Endothelial cell of umbilical vein (primary cell): Measurements from ENCODE around the gene NANOS2. TPM values are rescaled to one million over a fixed set of nuclear protein-coding genes. Genes with fewer than 3 reads are reported as not detected.

Source experiments
- BruUV-seq: library from RNA; stranded (reverse); fragments of 400-500 nt; replicated peaks from 2 replicates; lab custom pipeline; 2021; lab: Mats Ljungman, UMichigan
- CTCF ChIA-PET: fragments of 300-600, 350-600 bp; sonication (Branson Sonifier 250); formaldehyde crosslinking; loops from one replicate; lab custom pipeline; 2021; ENCODE audit warnings: antibody characterized with exemption, inconsistent platforms; lab: Charles Lee
- POLR2A ChIA-PET: fragments of 300-600, 350-600 bp; sonication (Branson Sonifier 250); formaldehyde crosslinking; loops from one replicate; lab custom pipeline; 2021; ENCODE audit warnings: antibody characterized with exemption, inconsistent platforms; lab: Charles Lee
- DNase-seq: peaks from one replicate; pipeline ENCODE4 v3.0.0-alpha.2; 2011; ENCODE audit warnings: low read depth, low spot score
- FAIRE-seq: peaks from 2 replicates; lab custom pipeline; 2011; peaks lifted over from hg19 to GRCh38; lab: Jason Lieb, UNC
- H2AFZ ChIP-seq: 2 replicates; pipeline ENCODE4 v1.6.0; 2012; ENCODE audit warnings: low read depth, low read length, control low read depth, inconsistent platforms
- H3K27ac ChIP-seq: 2 replicates; pipeline ENCODE4 v1.5.1; 2011; ENCODE audit warnings: low read depth, mild to moderate bottlenecking, control low read depth, low read length, moderate library complexity; ENCODE audit not compliant: insufficient read depth
- H3K27me3 ChIP-seq, 2 experiments: 2 replicates each; pipeline versions ENCODE4 v1.6.0 to v1.6.1; 2011; ENCODE audit warnings: low read length in 2 of 2, mixed read lengths in 1 of 2; ENCODE audit not compliant: control insufficient read depth in 2 of 2, insufficient read depth in 2 of 2
- H3K36me3 ChIP-seq, 2 experiments: 2 replicates in 1 of 2; 3 replicates in 1 of 2; pipeline ENCODE4 v1.5.1; 2011; ENCODE audit warnings: low read length in 2 of 2, mild to moderate bottlenecking in 1 of 2, moderate library complexity in 1 of 2; ENCODE audit not compliant: control insufficient read depth in 2 of 2, insufficient read depth in 2 of 2; ENCODE audit errors: extremely low read depth in 1 of 2
- H3K4me1 ChIP-seq: 3 replicates; pipeline ENCODE4 v1.5.1; 2011; ENCODE audit warnings: mild to moderate bottlenecking, low read length; ENCODE audit not compliant: control insufficient read depth, insufficient read depth; ENCODE audit errors: extremely low read depth
- H3K4me2 ChIP-seq: 2 replicates; pipeline ENCODE4 v1.6.1; 2011; ENCODE audit warnings: low read length, control low read depth, mixed read lengths; ENCODE audit not compliant: insufficient read depth
- H3K4me3 ChIP-seq, 3 experiments: fragments of 200-600 bp in 1 of 3; sonication (generic), shearing (Covaris generic) in 1 of 3; replicated peaks in 1 of 3; 2 replicates each; pipeline ENCODE4 v1.5.1; 2011 to 2016; ENCODE audit warnings: control low read depth in 3 of 3, low read length in 3 of 3, mild to moderate bottlenecking in 2 of 3, inconsistent platforms in 1 of 3, low read depth in 1 of 3, moderate library complexity in 1 of 3; ENCODE audit not compliant: insufficient read depth in 1 of 3
- H3K79me2 ChIP-seq: 2 replicates; pipeline ENCODE4 v1.6.0; 2012; ENCODE audit warnings: low read length, inconsistent platforms; ENCODE audit not compliant: control insufficient read depth, insufficient read depth
- H3K9ac ChIP-seq: replicated peaks from 2 replicates; pipeline ENCODE3; 2011; ENCODE audit warnings: low read length, control low read depth; ENCODE audit not compliant: insufficient read depth; ENCODE audit errors: extremely low read depth
- H3K9me1 ChIP-seq: replicated peaks from 3 replicates; pipeline ENCODE4 v1.6.0; 2011; ENCODE audit warnings: mild to moderate bottlenecking, low read length; ENCODE audit not compliant: control insufficient read depth, insufficient read depth; ENCODE audit errors: extremely low read depth
- H3K9me3 ChIP-seq: replicated peaks from 2 replicates; pipeline ENCODE4 v1.5.1; 2012; ENCODE audit warnings: low read length, inconsistent platforms; ENCODE audit not compliant: control insufficient read depth, insufficient read depth
- H4K20me1 ChIP-seq: replicated peaks from 2 replicates; pipeline ENCODE3; 2011; ENCODE audit warnings: mild to moderate bottlenecking, low read length; ENCODE audit not compliant: control insufficient read depth, insufficient read depth; ENCODE audit errors: extremely low read depth
- EZH2 ChIP-seq: IDR thresholded peaks from 2 replicates; pipeline ENCODE4 v1.6.1; 2012; ENCODE audit warnings: borderline replicate concordance, low read depth, mild to moderate bottlenecking, moderate library complexity, low read length, inconsistent platforms; ENCODE audit not compliant: severe bottlenecking
- FOS ChIP-seq: IDR thresholded peaks from 2 replicates; pipeline ENCODE4 v1.6.1; 2011; ENCODE audit warnings: mild to moderate bottlenecking, low read length, moderate library complexity, borderline replicate concordance; ENCODE audit not compliant: insufficient read depth
- GATA2 ChIP-seq: IDR thresholded peaks from 2 replicates; pipeline ENCODE4 v1.7.0; 2011; ENCODE audit warnings: low read depth, mild to moderate bottlenecking, moderate library complexity, mixed read lengths, low read length; ENCODE audit not compliant: insufficient read length, insufficient read depth
- JUN ChIP-seq: IDR thresholded peaks from 2 replicates; pipeline ENCODE4 v1.6.1; 2011; ENCODE audit warnings: borderline replicate concordance, low read depth; ENCODE audit not compliant: insufficient read length, insufficient read depth
- MYC ChIP-seq: IDR thresholded peaks from one replicate; pipeline ENCODE4 v1.6.1; 2011; ENCODE audit warnings: mild to moderate bottlenecking, low read depth, low read length
- POLR2A ChIP-seq: IDR thresholded peaks from 2 replicates; pipeline ENCODE4 v1.6.1; 2012; ENCODE audit warnings: low read depth, mild to moderate bottlenecking, control low read depth, low read length
- POLR2AphosphoS5 ChIP-seq: IDR thresholded peaks from 2 replicates; pipeline ENCODE4 v1.6.1; 2012; ENCODE audit warnings: low read depth, mild to moderate bottlenecking, control low read depth, low read length, moderate library complexity; ENCODE audit not compliant: insufficient read depth
- dilution Hi-C: fragments of 300-500 bp; cut with MboI; formaldehyde crosslinking; loops from one replicate; pipeline ENCODE4 v1.15.0; 2019; ENCODE audit warnings: low sequenced_read_pairs; ENCODE audit not compliant: extremely low pct_ligation_motif_present
- intact Hi-C: fragments of 100-400 bp; cut with micrococcal nuclease; formaldehyde crosslinking; loops from one replicate; pipeline ENCODE4 v1.10.0; 2022
- polyA plus RNA-seq, 4 experiments: library from polyadenylated mRNA; depleted of rRNA in 3 of 4; stranded (reverse) in 3 of 4; unstranded in 1 of 4; fragments of >200 nt; gene quantifications; 2 replicates each; pipeline versions ENCODE4 v1.2.1 to v1.2.3, GENCODE V29; 2011 to 2012; ENCODE audit warnings: missing spikeins in 1 of 4
- total RNA-seq: library from RNA; stranded (reverse); gene quantifications from 2 replicates; pipeline ENCODE4 v1.2.3, GENCODE V29; 2021
- TF ChIP-seq, protein P1 (sequence below): IDR thresholded peaks from 2 replicates; pipeline ENCODE4 v1.6.1; 2011; ENCODE audit not compliant: insufficient read depth, insufficient read length
- TF ChIP-seq, protein P2 (sequence below), 2 donors: IDR thresholded peaks; 1 replicate in 1 of 2; 2 replicates in 1 of 2; pipeline ENCODE4 v1.5.1; 2011; ENCODE audit warnings: low read length in 2 of 2, mild to moderate bottlenecking in 2 of 2, moderate library complexity in 2 of 2, control low read depth in 1 of 2, inconsistent platforms in 1 of 2, low read depth in 1 of 2; ENCODE audit not compliant: insufficient read depth in 1 of 2; ENCODE audit errors: extremely low read depth in 1 of 2

Gene NANOS2
- total and polyA plus RNA-seq, 2 donors (not counting 3 experiments of a cell fraction or from before 2014, with no cell fraction given), result not detected

- FAIRE-seq, result no peak
These were observed 45.0 kb upstream of the NANOS2 start for GRCh38 chr19:45959517-45960025.

More at GRCh38 chr19:45959517-45960025, 45.0 kb upstream of the NANOS2 start:
- Histone ChIP-seq H3K9ac (no peak overlapping the region), H3K4me1 (peaks cover 36% of the 10 kb centered on the region), H3K9me3 (no peaks in the 10 kb centered on the region), H2AFZ (peak overlapping the region; percentile 5), H3K9me1 (no peaks in the 10 kb centered on the region), H3K4me2 (no peak overlapping the region), H4K20me1 (no peaks in the 10 kb centered on the region), H3K36me3 (peaks cover 0 to 8% of the 10 kb centered on the region in 2 experiments), H3K79me2 (no peaks in the 10 kb centered on the region), H3K4me3 (no peak overlapping the region), H3K27ac (peak overlapping the region; percentile 19), H3K27me3 (no peaks in the 10 kb centered on the region)
- dilution Hi-C loops (no loop called here), intact Hi-C loops (no loop called here)
- DNase-seq, result no peak
- TF ChIP-seq JUN (no peak), GATA2 (no peak), POLR2AphosphoS5 (no peak), MYC (no peak), POLR2A (no peak), FOS (no peak), EZH2 (no peak)
- TF ChIP-seq, protein P1, sequence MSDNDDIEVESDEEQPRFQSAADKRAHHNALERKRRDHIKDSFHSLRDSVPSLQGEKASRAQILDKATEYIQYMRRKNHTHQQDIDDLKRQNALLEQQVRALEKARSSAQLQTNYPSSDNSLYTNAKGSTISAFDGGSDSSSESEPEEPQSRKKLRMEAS, result no peak
- TF ChIP-seq, protein P2, sequence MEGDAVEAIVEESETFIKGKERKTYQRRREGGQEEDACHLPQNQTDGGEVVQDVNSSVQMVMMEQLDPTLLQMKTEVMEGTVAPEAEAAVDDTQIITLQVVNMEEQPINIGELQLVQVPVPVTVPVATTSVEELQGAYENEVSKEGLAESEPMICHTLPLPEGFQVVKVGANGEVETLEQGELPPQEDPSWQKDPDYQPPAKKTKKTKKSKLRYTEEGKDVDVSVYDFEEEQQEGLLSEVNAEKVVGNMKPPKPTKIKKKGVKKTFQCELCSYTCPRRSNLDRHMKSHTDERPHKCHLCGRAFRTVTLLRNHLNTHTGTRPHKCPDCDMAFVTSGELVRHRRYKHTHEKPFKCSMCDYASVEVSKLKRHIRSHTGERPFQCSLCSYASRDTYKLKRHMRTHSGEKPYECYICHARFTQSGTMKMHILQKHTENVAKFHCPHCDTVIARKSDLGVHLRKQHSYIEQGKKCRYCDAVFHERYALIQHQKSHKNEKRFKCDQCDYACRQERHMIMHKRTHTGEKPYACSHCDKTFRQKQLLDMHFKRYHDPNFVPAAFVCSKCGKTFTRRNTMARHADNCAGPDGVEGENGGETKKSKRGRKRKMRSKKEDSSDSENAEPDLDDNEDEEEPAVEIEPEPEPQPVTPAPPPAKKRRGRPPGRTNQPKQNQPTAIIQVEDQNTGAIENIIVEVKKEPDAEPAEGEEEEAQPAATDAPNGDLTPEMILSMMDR (IDR thresholded peaks at IDR 0.05; ENCODE audit: extremely low read depth in 1 of 2, insufficient read depth in 1 of 2, low read depth in 1 of 2, low read length in 2 of 2), result no peak
- ChIA-PET POLR2A (interaction anchor here (0.5 kb wide), 1 partner anchor 10 kb away, joined by 4 read pairs; no protein-coding TSS in a partner anchor), CTCF (interaction anchor here (1.0 to 1.3 kb wide), 2 partner anchors 13 to 57 kb away, joined by 3 read pairs; no protein-coding TSS in a partner anchor)
- BruUV-seq, result no TSS peak
